H1 (cell line): ENCODE data around the gene VIPR2. TPM values are rescaled to one million over a fixed set of nuclear protein-coding genes. Genes with fewer than 3 reads are reported as not detected.

Source experiments
- CHD2 ChIP-seq: IDR thresholded peaks from 2 replicates; pipeline ENCODE4 v1.6.1; 2012; ENCODE audit warnings: low read length, improper control_type of control experiment
- KDM1A ChIP-seq: fragments of 200-600, 300-600 bp; sonication (generic); IDR thresholded peaks from 2 replicates; pipeline ENCODE4 v1.7.1; 2016; ENCODE audit warnings: mild to moderate bottlenecking, low read length, borderline replicate concordance
- PHF8 ChIP-seq: fragments of 200-600 bp; sonication (generic); conservative IDR thresholded peaks from 2 replicates; pipeline ENCODE4 v1.7.1; 2012; ENCODE audit warnings: low read depth, mild to moderate bottlenecking, inconsistent platforms, low read length, moderate library complexity
- SUZ12 ChIP-seq: fragments of 200-600 bp; sonication (generic); IDR thresholded peaks from 2 replicates; pipeline ENCODE4 v1.6.1; 2012; ENCODE audit warnings: mild to moderate bottlenecking, inconsistent platforms, low read length, moderate library complexity, mixed read lengths
- polyA plus RNA-seq, 7 experiments: library from polyadenylated mRNA; depleted of rRNA in 3 of 7; stranded (reverse) in 5 of 7; unstranded in 2 of 7; fragments of >200 nt in 5 of 7; fragments of 200-250 nt in 2 of 7; gene quantifications; 1 replicate in 5 of 7; 2 replicates in 1 of 7; 4 replicates in 1 of 7; pipeline versions ENCODE4 v1.2.1 to v1.2.3, GENCODE V29; 2011 to 2013; ENCODE audit warnings: missing spikeins in 2 of 7, mixed read lengths in 2 of 7
- total RNA-seq: library from RNA; stranded (reverse); fragmentation: NEBNext Ultra II Directional; extraction: Animal tissue kit (Norgen Biotek cat#: 25700); gene quantifications from 2 replicates; pipeline ENCODE4 v1.2.1, GENCODE V29; 2021

VIPR2 gene
- total and polyA plus RNA-seq, 2 of the 8 experiments (the other 6 are each of a cell fraction or from before 2014, with no cell fraction given), result 2.4 to 6.3 TPM

- TF ChIP-seq SUZ12 (no peak), KDM1A (no peak), CHD2 (no peak), PHF8 (no peak)
Observed at GRCh38 chr7:159121068-159121467, 23.6 kb downstream of the VIPR2 start (continued).
